ENCODE data around the gene TADA2B.

DNA sequence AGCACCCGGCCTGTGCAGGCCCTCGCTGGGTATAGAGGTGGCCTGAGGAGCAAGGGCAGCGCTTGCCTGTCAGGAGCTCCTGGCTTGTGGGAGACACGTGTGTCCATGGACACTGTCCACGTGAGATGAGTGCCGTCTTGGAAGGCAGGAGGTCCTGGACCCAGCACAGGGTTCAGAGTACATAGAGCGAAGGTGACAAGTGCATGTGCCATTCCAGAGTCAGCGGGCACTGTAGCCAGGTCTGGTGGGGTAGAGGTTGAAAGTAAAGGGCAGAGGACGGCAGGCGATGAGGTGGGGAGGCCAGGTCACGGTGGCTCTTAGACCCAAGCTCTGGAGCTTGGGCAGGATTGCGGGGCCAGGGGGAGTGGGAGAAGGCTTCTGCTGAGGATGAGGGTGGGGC, 28.4 kb upstream of the TADA2B start:
- TF ChIP-seq, protein P1, sequence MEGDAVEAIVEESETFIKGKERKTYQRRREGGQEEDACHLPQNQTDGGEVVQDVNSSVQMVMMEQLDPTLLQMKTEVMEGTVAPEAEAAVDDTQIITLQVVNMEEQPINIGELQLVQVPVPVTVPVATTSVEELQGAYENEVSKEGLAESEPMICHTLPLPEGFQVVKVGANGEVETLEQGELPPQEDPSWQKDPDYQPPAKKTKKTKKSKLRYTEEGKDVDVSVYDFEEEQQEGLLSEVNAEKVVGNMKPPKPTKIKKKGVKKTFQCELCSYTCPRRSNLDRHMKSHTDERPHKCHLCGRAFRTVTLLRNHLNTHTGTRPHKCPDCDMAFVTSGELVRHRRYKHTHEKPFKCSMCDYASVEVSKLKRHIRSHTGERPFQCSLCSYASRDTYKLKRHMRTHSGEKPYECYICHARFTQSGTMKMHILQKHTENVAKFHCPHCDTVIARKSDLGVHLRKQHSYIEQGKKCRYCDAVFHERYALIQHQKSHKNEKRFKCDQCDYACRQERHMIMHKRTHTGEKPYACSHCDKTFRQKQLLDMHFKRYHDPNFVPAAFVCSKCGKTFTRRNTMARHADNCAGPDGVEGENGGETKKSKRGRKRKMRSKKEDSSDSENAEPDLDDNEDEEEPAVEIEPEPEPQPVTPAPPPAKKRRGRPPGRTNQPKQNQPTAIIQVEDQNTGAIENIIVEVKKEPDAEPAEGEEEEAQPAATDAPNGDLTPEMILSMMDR (IDR thresholded peaks at IDR 0.05), result no peak
- TF ChIP-seq POLR2A (IDR thresholded peaks at IDR 0.05) (no peak), EP300 (IDR thresholded peaks at IDR 0.05) (no peak), POLR2AphosphoS5 (IDR thresholded peaks at IDR 0.05) (no peak)

Measured in suprapubic skin (tissue), 4 donors.